AG09309 (cell line): ENCODE results near the gene PIAS4.

Experiments used
- DNase-seq: peaks from one replicate; pipeline ENCODE4 v3.0.0-alpha.2; 2010; ENCODE audit warnings: low read depth
- H3K4me3 ChIP-seq: 2 replicates; pipeline ENCODE4 v1.5.1; 2011; ENCODE audit warnings: mild to moderate bottlenecking, low read depth, low read length, moderate library complexity; ENCODE audit not compliant: control insufficient read depth
- CTCF ChIP-seq: IDR thresholded peaks from 2 replicates; pipeline ENCODE4 v1.5.1; 2011; ENCODE audit warnings: mild to moderate bottlenecking, low read depth, low read length, inconsistent platforms; ENCODE audit not compliant: insufficient read depth, control insufficient read depth; ENCODE audit errors: missing control alignments

PIAS4 gene

GRCh38 chr19:4077800-4078684 is 70.5 kb downstream of the PIAS4 start:
- DNase-seq, result no peak
- no peak for TF ChIP-seq CTCF
- H3K4me3 ChIP-seq, result peak overlapping the region; percentile 52

- TF ChIP-seq CTCF, result no peak
- no peak for DNase-seq
- H3K4me3 ChIP-seq, result no peak overlapping the region
Measured at GRCh38 chr19:4080473-4080872, 72.9 kb downstream of the PIAS4 start.

- no peak overlapping the region for H3K4me3 ChIP-seq
- no peak for TF ChIP-seq CTCF
- DNase-seq, result no peak
Measured at GRCh38 chr19:4081441-4082129, 74.0 kb downstream of the PIAS4 start.

- TF ChIP-seq CTCF, result no peak
- no peak overlapping the region for H3K4me3 ChIP-seq
- no peak for DNase-seq
Measured at GRCh38 chr19:4082172-4082571, 74.6 kb downstream of the PIAS4 start.

- no peak overlapping the region for H3K4me3 ChIP-seq
- DNase-seq, result no peak
- TF ChIP-seq CTCF, result no peak
Measured at GRCh38 chr19:4083677-4084546, 76.4 kb downstream of the PIAS4 start.

- no peak for TF ChIP-seq CTCF
- H3K4me3 ChIP-seq, result no peak overlapping the region
Measured at GRCh38 chr19:4084547-4084877, 77.0 kb downstream of the PIAS4 start.

More at GRCh38 chr19:4084547-4084877, 77.0 kb downstream of the PIAS4 start:
- DNase-seq, result no peak
